Measurements from ENCODE around the gene BAG3. TPM values are rescaled to one million over a fixed set of nuclear protein-coding genes. Genes with fewer than 3 reads are reported as not detected.

Gene BAG3
- total RNA-seq, 1 donor from 2014 or later, result 4.7 TPM

GRCh38 chr10:119640384-119640783 is 10.8 kb upstream of the BAG3 start:
- H3K9ac ChIP-seq (ENCODE audit: low read depth in 1 of 3, low read length in 3 of 3), result no peak overlapping the region
- peaks cover 0 to 4% (median 0%) of the 10 kb centered on the region in 3 donors for H3K9me3 ChIP-seq (ENCODE audit: control insufficient read depth in 3 of 3, low read length in 3 of 3)
- no peaks in the 10 kb centered on the region for H3K27me3 ChIP-seq (ENCODE audit: control insufficient read depth in 3 of 3, insufficient read depth in 3 of 3, low read length in 3 of 3)
- H3K27ac ChIP-seq (ENCODE audit: low read depth, low read length), result no peak overlapping the region
- no peaks in the 10 kb centered on the region for H3K36me3 ChIP-seq (ENCODE audit: control insufficient read depth in 3 of 3, insufficient read depth in 3 of 3, low read length in 3 of 3)
- H3K4me3 ChIP-seq (ENCODE audit: low read length in 3 of 3), result no peak overlapping the region
- H3K4me1 ChIP-seq (ENCODE audit: control insufficient read depth in 3 of 3, insufficient read depth in 3 of 3, low read length in 3 of 3), result peaks cover 0 to 5% (median 3%) of the 10 kb centered on the region in 3 donors

- Histone ChIP-seq H3K27ac (ENCODE audit: low read depth, low read length) (no peak overlapping the region), H3K4me3 (ENCODE audit: low read length in 3 of 3) (no peak overlapping the region), H3K9ac (ENCODE audit: low read depth in 1 of 3, low read length in 3 of 3) (no peak overlapping the region), H3K36me3 (ENCODE audit: control insufficient read depth in 3 of 3, insufficient read depth in 3 of 3, low read length in 3 of 3) (no peaks in the 10 kb centered on the region), H3K4me1 (ENCODE audit: control insufficient read depth in 3 of 3, insufficient read depth in 3 of 3, low read length in 3 of 3) (peaks cover 0 to 5% (median 3%) of the 10 kb centered on the region in 3 donors), H3K9me3 (ENCODE audit: control insufficient read depth in 3 of 3, low read length in 3 of 3) (peaks cover 0 to 4% (median 0%) of the 10 kb centered on the region in 3 donors), H3K27me3 (ENCODE audit: control insufficient read depth in 3 of 3, insufficient read depth in 3 of 3, low read length in 3 of 3) (no peaks in the 10 kb centered on the region)
Measured at GRCh38 chr10:119640875-119641526, 10.2 kb upstream of the BAG3 start.

- Histone ChIP-seq H3K4me3 (ENCODE audit: low read length in 3 of 3) (no peak overlapping the region), H3K9me3 (ENCODE audit: control insufficient read depth in 3 of 3, low read length in 3 of 3) (peaks cover 0 to 4% (median 0%) of the 10 kb centered on the region in 3 donors)
Measured at GRCh38 chr10:119642556-119643111, 8.5 kb upstream of the BAG3 start.

GRCh38 chr10:119643306-119644204 is 7.6 kb upstream of the BAG3 start:
- H3K4me3 ChIP-seq (ENCODE audit: low read length in 3 of 3), result no peak overlapping the region
- no peak overlapping the region for H3K27ac ChIP-seq (ENCODE audit: low read depth, low read length)
- H3K27me3 ChIP-seq (ENCODE audit: control insufficient read depth in 3 of 3, insufficient read depth in 3 of 3, low read length in 3 of 3), result no peaks in the 10 kb centered on the region
- H3K36me3 ChIP-seq (ENCODE audit: control insufficient read depth in 3 of 3, insufficient read depth in 3 of 3, low read length in 3 of 3), result no peaks in the 10 kb centered on the region
- peaks cover 0 to 5% (median 3%) of the 10 kb centered on the region in 3 donors for H3K4me1 ChIP-seq (ENCODE audit: control insufficient read depth in 3 of 3, insufficient read depth in 3 of 3, low read length in 3 of 3)
- no peak overlapping the region for H3K9ac ChIP-seq (ENCODE audit: low read depth in 1 of 3, low read length in 3 of 3)
- H3K9me3 ChIP-seq (ENCODE audit: control insufficient read depth in 3 of 3, low read length in 3 of 3), result peaks cover 0 to 4% (median 0%) of the 10 kb centered on the region in 3 donors

More at GRCh38 chr10:119642556-119643111, 8.5 kb upstream of the BAG3 start:
- Histone ChIP-seq H3K27ac (ENCODE audit: low read depth, low read length) (no peak overlapping the region), H3K4me1 (ENCODE audit: control insufficient read depth in 3 of 3, insufficient read depth in 3 of 3, low read length in 3 of 3) (peaks cover 0 to 5% (median 3%) of the 10 kb centered on the region in 3 donors), H3K9ac (ENCODE audit: low read depth in 1 of 3, low read length in 3 of 3) (no peak overlapping the region), H3K36me3 (ENCODE audit: control insufficient read depth in 3 of 3, insufficient read depth in 3 of 3, low read length in 3 of 3) (no peaks in the 10 kb centered on the region), H3K27me3 (ENCODE audit: control insufficient read depth in 3 of 3, insufficient read depth in 3 of 3, low read length in 3 of 3) (no peaks in the 10 kb centered on the region)

- Histone ChIP-seq H3K9me3 (ENCODE audit: control insufficient read depth in 3 of 3, low read length in 3 of 3) (peaks cover 0 to 4% (median 0%) of the 10 kb centered on the region in 3 donors), H3K27ac (ENCODE audit: low read depth, low read length) (no peak overlapping the region), H3K9ac (ENCODE audit: low read depth in 1 of 3, low read length in 3 of 3) (no peak overlapping the region), H3K4me1 (ENCODE audit: control insufficient read depth in 3 of 3, insufficient read depth in 3 of 3, low read length in 3 of 3) (peaks cover 0 to 5% (median 3%) of the 10 kb centered on the region in 3 donors), H3K27me3 (ENCODE audit: control insufficient read depth in 3 of 3, insufficient read depth in 3 of 3, low read length in 3 of 3) (no peaks in the 10 kb centered on the region), H3K4me3 (ENCODE audit: low read length in 3 of 3) (no peak overlapping the region), H3K36me3 (ENCODE audit: control insufficient read depth in 3 of 3, insufficient read depth in 3 of 3, low read length in 3 of 3) (no peaks in the 10 kb centered on the region)
Measured at GRCh38 chr10:119644205-119644814, 6.9 kb upstream of the BAG3 start.

GRCh38 chr10:119644994-119645393 is 6.2 kb upstream of the BAG3 start:
- no peaks in the 10 kb centered on the region for H3K36me3 ChIP-seq (ENCODE audit: control insufficient read depth in 3 of 3, insufficient read depth in 3 of 3, low read length in 3 of 3)
- peaks cover 0 to 4% (median 0%) of the 10 kb centered on the region in 3 donors for H3K9me3 ChIP-seq (ENCODE audit: control insufficient read depth in 3 of 3, low read length in 3 of 3)
- H3K4me3 ChIP-seq (ENCODE audit: low read length in 3 of 3), result no peak overlapping the region
- no peak overlapping the region for H3K27ac ChIP-seq (ENCODE audit: low read depth, low read length)
- H3K4me1 ChIP-seq (ENCODE audit: control insufficient read depth in 3 of 3, insufficient read depth in 3 of 3, low read length in 3 of 3), result peaks cover 0 to 5% (median 3%) of the 10 kb centered on the region in 3 donors
- no peak overlapping the region for H3K9ac ChIP-seq (ENCODE audit: low read depth in 1 of 3, low read length in 3 of 3)
- H3K27me3 ChIP-seq (ENCODE audit: control insufficient read depth in 3 of 3, insufficient read depth in 3 of 3, low read length in 3 of 3), result no peaks in the 10 kb centered on the region

GRCh38 chr10:119650062-119650461 is 1.1 kb upstream of the BAG3 start:
- Histone ChIP-seq H3K36me3 (ENCODE audit: control insufficient read depth in 3 of 3, insufficient read depth in 3 of 3, low read length in 3 of 3) (no peaks in the 10 kb centered on the region), H3K27me3 (ENCODE audit: control insufficient read depth in 3 of 3, insufficient read depth in 3 of 3, low read length in 3 of 3) (no peaks in the 10 kb centered on the region), H3K9ac (ENCODE audit: low read depth in 1 of 3, low read length in 3 of 3) (peak overlapping the region in 1 of 3 donors; percentile 95), H3K27ac (ENCODE audit: low read depth, low read length) (peak overlapping the region; percentile 100), H3K4me3 (ENCODE audit: low read length in 3 of 3) (no peak overlapping the region), H3K9me3 (ENCODE audit: control insufficient read depth in 3 of 3, low read length in 3 of 3) (no peaks in the 10 kb centered on the region), H3K4me1 (ENCODE audit: control insufficient read depth in 3 of 3, insufficient read depth in 3 of 3, low read length in 3 of 3) (peaks cover 14 to 21% (median 17%) of the 10 kb centered on the region in 3 donors)

GRCh38 chr10:119651514-119652360 is 557 bp downstream of the BAG3 start:
- peak overlapping the region; percentile 100 for H3K27ac ChIP-seq (ENCODE audit: low read depth, low read length)
- H3K27me3 ChIP-seq (ENCODE audit: control insufficient read depth in 3 of 3, insufficient read depth in 3 of 3, low read length in 3 of 3), result no peaks in the 10 kb centered on the region
- peaks cover 31 to 38% (median 34%) of the 10 kb centered on the region in 3 donors for H3K4me1 ChIP-seq (ENCODE audit: control insufficient read depth in 3 of 3, insufficient read depth in 3 of 3, low read length in 3 of 3)
- H3K36me3 ChIP-seq (ENCODE audit: control insufficient read depth in 3 of 3, insufficient read depth in 3 of 3, low read length in 3 of 3), result peaks cover 0 to 6% (median 5%) of the 10 kb centered on the region in 3 donors
- no peaks in the 10 kb centered on the region for H3K9me3 ChIP-seq (ENCODE audit: control insufficient read depth in 3 of 3, low read length in 3 of 3)
- H3K4me3 ChIP-seq (ENCODE audit: low read length in 3 of 3), result peak overlapping the region; percentile 83 to 94 (median 89)
- peak overlapping the region; percentile 98 to 99 (median 99) for H3K9ac ChIP-seq (ENCODE audit: low read depth in 1 of 3, low read length in 3 of 3)

- Histone ChIP-seq H3K27ac (ENCODE audit: low read depth, low read length) (peak overlapping the region; percentile 100), H3K9ac (ENCODE audit: low read depth in 1 of 3, low read length in 3 of 3) (peak overlapping the region; percentile 98 to 99 (median 99)), H3K9me3 (ENCODE audit: control insufficient read depth in 3 of 3, low read length in 3 of 3) (no peaks in the 10 kb centered on the region), H3K36me3 (ENCODE audit: control insufficient read depth in 3 of 3, insufficient read depth in 3 of 3, low read length in 3 of 3) (peaks cover 0 to 8% (median 5%) of the 10 kb centered on the region in 3 donors), H3K4me3 (ENCODE audit: low read length in 3 of 3) (peak overlapping the region; percentile 83 to 94 (median 89)), H3K4me1 (ENCODE audit: control insufficient read depth in 3 of 3, insufficient read depth in 3 of 3, low read length in 3 of 3) (peaks cover 37 to 44% (median 40%) of the 10 kb centered on the region in 3 donors), H3K27me3 (ENCODE audit: control insufficient read depth in 3 of 3, insufficient read depth in 3 of 3, low read length in 3 of 3) (no peaks in the 10 kb centered on the region)
Measured at GRCh38 chr10:119652361-119652730, 1.2 kb downstream of the BAG3 start.

All from skeletal muscle tissue (tissue), 4 donors.